ENCODE results near the gene ZNF423.

ZNF423 gene

DNA sequence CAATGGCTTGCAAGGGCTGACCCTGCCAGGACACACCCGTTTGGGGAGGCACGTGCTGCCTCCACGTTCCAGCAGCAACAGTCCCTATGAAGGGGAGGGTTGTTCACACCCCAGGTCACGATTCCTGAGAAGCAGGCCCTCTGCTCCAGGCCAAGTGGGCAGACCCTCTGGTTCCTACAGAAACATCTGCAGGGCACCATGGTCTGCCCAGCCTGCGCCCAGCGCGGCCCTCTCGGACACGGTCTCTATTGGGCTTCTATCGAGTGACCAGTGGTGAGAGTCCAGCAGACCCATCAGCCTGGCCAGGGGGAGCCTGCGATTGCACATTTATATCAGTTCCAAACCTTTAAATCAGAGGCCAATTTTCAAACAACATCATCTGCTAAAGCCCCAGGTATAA lies 128.3 kb downstream of the ZNF423 start:
- DNase-seq (ENCODE audit: low read depth in 1 of 2, low spot score in 1 of 2), result no peak

DNA sequence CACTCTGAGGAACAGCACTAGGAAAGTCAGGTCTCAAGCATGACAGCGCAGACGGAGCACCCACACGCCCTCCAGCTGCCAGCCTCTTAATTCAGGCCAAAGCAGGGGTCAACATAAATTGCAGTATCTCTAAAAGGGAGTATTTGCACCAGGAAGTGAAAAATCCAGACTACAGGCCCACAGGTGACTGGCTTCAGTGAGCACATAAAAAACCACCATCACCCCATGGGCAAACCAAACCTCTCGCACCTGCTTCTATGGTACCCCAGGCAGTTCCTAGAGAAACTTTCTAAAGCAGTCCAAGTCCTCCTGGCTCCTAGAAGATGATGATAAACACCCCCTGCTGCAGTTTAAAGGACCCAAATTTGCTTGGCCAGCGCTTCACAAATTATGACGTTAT lies 129.8 kb downstream of the ZNF423 start:
- DNase-seq (ENCODE audit: low read depth in 1 of 2, low spot score in 1 of 2), result no peak

DNA sequence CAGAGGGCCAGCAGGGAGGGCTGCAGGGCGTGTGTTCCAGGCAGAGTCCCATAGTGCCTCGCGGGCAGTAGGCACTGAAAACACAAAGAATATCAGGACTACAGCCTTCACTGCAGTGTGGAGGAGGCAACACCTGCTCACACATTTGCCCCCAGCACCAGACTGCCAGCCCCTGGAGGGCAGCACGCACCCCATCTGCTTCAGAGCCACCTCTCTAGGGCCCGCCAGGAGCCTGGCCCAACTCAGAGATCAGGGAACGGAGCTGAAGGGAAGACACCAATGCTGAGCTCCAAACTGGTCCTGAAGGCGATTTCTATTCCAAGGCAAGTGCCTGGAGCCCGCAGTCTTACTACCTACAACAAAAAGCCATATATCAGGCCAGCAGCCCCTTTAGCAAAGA lies 130.3 kb downstream of the ZNF423 start:
- no peak for DNase-seq (ENCODE audit: low read depth in 1 of 2, low spot score in 1 of 2)

DNA sequence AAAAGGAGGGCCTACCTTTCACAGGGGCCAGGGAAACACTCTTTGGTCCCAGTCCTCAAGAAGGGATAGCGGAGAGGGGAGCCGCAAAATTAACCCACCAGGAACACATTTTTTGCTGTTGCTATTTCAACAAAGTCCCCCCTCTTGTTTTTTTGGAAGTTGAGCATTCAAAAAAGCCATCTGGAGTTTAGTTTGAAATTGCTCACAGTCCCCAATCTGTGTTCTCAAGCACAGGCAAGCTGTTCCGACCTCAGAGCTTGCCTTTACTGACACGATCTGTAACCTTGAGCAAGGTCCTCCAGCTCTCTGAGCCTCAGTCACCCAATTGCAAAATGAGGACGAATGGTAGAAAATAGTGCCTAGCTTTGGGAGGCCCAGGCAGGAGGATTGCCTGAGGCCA lies 131.1 kb downstream of the ZNF423 start:
- no peak for DNase-seq (ENCODE audit: low read depth in 1 of 2, low spot score in 1 of 2)

DNA sequence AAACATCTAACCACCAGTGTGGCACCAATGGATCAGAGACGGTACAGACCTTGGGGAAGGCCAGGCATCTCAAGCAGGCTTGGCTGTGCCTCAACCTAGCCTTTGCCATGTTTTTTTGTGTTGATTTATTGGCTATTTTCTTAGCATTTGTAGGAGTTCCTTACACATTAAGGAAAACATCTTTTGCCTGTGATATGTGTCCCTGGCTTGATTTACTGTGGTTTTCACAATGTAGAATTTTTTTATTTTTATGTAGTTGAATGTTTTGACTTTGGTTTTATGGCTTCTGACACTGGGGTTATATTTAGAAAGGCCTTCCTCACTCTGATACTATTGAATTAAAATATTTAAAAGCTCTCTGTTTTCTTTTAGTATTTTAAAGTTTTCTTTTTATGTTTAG lies 132.6 kb downstream of the ZNF423 start:
- DNase-seq (ENCODE audit: low read depth in 1 of 2, low spot score in 1 of 2), result no peak

DNA sequence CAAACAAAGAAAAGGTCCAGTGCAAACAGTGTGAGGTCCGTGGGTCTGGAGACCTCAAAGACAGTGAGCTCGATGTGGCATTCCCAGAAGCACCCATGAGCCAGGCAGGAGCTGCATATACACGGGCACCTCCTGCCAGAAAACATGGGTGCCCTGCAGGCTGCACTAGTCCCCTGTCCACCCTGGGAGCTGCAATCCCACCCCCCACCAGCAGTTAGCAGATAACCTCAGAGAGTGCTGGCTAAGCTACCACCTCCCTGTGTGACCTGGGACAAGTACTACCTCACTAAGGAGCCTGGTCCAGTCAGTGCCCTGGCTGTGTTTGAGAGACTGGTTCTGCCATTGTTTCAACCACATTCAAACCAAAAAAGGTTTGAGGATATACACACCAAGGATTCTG lies 135.7 kb downstream of the ZNF423 start:
- DNase-seq (ENCODE audit: low read depth in 1 of 2, low spot score in 1 of 2), result no peak

DNA sequence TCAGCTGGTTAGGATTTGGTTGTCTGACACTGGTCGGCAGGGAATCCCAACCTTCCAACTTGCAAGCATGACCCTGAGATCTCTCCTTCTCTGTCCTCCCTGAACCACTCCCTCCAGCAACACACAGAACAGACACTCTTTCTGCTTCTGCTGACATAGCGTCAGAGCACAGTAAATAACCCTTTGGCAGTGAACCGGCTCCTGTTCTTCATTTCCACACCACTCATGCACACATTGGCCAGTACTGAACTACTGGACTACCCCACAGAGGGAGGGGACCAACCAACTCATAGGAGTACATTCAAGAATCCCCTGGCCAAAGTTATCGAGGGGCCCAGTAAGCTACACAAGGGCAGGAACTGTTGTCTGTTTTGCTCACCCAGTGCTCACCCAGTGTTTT lies 138.2 kb downstream of the ZNF423 start:
- no peak for DNase-seq (ENCODE audit: low read depth in 1 of 2, low spot score in 1 of 2)

DNA sequence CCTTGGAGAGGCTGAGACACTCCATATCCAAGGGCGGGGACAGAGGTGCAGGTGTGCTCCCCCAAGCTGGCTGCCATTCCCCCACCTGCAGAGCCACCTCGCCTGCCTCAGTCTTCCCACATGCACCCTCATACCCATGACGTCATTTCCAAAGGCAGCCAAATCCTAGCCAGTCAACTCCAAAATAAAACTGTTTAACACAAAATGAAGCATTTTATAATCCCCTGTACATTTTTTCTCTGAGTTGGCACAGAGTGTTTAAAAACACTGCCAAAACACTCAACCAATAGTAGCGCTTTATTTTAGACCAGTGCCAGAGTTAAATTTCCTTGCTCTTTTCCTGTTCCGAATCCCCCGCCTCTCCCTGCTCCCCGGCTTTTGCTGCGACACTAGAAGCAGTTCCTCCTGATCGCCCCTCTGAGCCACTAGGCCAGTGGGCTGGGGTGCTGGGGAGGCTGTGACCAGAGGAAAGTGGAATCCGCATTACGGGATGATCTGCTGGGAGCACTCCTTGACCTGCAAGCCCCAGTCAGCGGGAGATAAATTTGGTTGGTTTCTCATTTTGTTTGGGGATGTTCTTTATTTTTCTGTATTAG lies 139.5 kb downstream of the ZNF423 start:
- no peak for DNase-seq (ENCODE audit: low read depth in 1 of 2, low spot score in 1 of 2)

DNA sequence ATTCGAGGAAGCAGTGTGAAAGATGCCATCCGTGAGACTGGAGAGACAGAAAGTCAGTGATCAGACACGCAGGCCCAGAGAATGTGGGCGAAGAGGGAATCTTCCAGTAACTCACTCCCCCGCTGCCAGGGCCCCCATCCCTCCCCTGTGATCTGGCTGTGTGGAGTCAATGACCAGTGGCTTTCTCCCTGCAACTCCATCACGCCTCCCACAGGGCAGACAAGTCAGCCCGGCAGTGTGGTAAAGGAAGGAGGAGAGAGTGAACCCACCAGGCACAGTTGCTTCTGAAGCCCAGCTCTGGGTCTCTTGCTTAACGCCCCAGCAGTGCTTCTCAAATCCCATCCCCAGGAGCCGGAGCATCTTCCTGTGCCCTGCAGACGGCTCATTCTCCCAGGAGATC lies 142.1 kb downstream of the ZNF423 start:
- DNase-seq (ENCODE audit: low read depth in 1 of 2, low spot score in 1 of 2), result no peak

DNA sequence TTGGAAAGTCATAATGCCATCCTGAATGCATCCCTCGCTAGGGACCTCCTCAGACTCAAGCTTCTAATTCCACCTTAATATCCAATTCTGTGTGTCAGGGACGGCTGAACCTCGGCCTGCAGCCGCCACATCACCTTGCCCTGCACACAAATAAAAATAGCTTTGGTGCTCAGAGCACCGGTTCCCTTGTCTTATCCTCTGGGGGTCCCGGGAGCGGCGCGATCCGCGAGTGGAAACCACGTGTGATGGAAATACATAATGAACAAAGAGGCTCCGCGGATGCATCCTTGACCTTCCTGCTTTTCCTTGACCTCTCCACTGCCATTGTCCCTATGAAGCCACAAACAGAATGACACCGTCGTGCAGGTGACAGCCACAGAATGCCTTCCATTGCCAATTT lies 143.4 kb downstream of the ZNF423 start:
- no peak for DNase-seq (ENCODE audit: low read depth in 1 of 2, low spot score in 1 of 2)

DNA sequence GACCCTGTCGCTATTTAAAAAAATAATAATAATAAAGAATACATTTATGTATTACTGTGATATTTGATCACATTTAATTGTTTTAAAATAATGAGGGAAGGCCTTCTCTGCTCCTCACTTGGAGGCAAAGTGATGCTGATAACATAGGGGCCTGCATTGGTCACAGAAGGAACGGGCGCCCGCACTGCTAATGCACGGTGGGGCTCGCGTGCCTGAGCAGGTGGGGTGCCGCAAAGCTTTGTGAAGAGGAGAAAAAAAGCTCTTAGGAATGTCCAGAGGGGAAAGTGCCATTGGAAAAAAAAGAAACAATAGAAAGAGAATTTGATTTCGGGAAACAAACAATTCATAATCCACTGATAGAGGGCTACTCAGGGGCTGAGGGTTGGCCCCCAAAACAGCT lies 143.8 kb downstream of the ZNF423 start:
- no peak for DNase-seq (ENCODE audit: low read depth in 1 of 2, low spot score in 1 of 2)

DNA sequence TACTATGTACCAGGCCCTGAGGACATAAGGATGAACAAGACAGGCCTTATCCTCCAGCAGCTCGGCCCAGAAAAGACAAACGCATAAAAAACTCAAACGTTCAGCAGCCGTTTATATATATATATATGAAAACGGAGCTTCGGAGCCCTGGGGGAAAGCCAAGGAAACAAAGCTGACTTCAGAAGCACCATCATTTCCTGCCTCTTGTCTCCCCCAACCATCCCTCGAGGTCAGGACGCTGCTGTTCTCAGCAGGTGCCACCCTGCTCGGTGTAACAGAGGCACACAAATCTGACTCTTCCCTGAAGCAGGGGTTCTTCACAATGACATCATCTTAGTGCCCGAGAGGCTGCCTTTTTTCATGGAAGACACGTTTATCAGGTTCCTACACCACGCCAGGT lies 146.9 kb downstream of the ZNF423 start:
- no peak for DNase-seq (ENCODE audit: low read depth in 1 of 2, low spot score in 1 of 2)

DNA sequence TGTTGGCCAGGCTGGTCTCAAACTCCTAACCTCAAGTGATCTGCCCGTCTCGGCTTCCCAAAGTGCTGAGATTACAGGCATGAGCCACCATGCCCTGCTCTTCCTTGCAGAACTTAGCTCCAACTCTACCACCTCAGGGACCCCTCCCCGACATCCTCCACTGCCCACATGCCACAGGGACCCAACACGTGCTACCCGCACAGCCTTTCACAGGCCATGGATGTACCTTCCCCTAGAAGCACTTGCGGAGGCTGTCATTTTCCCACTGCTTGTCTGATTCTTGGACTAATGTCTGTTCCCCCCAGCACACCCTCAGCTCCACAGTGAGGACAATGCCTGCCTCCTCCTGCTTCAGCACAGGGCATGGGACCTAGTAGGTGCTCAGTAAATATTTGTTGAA lies 147.4 kb downstream of the ZNF423 start:
- no peak for DNase-seq (ENCODE audit: low read depth in 1 of 2, low spot score in 1 of 2)

DNA sequence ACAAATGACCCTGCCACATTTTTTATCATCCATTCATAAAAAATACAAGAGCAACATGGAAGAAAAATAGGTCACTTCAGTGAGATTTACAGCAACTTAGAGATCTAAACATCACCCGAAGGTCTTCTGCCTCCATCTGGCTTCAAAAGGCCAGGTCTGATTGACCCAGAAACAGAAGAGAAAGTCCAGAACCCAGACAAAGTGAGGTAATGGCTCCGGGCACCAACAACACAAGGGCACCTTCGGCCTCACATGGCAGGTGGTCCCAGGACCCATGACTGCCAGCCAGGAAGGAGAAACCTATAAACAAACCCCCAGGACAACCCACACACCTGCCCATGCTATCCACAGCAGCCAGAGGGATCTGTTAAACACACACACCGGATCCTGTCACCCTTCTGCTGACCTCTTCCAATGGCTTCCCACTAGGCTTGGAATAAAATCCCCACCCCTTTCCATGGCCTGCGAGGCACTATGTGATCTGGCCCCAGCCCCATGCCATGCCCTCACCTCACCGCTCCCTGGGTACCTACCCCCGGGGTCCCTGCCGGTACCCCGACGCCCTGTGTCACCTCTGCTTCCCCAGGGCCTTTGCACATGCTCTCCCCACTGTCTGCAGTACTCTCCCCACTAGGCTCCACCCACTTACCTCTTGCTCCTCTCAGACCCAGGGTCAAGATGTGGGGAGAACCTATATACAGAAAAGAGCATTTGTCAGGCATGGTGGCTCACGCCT lies 149.1 kb downstream of the ZNF423 start:
- DNase-seq (ENCODE audit: low read depth in 1 of 2, low spot score in 1 of 2), result no peak

DNA sequence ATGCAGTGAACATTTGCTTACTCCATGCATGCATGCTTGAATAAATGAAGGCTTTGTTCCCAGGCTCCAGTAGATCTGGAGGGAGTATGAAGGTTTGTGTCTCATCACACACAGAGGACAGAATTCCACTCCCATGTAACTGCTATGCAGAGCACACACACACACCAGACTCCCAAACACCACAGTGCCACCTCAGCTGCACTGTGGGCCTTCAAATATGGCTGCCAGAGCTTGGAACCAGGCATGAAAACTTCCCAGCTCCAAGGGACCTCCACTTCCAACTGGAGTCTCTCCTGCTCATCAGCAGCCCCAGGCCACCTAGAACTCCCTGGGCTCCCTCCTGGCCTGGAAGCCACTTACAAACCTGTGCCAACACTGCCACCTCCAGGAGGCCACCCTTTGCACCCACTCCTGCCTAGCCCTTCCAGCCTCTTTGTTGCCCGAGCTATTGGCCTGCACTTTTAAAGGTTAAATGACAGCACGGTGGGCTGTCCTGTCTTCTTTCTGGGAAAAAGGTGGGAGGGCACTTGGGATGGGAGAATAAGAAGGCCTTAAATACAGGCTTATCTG lies 151.2 kb downstream of the ZNF423 start:
- DNase-seq (ENCODE audit: low read depth in 1 of 2, low spot score in 1 of 2), result no peak

DNA sequence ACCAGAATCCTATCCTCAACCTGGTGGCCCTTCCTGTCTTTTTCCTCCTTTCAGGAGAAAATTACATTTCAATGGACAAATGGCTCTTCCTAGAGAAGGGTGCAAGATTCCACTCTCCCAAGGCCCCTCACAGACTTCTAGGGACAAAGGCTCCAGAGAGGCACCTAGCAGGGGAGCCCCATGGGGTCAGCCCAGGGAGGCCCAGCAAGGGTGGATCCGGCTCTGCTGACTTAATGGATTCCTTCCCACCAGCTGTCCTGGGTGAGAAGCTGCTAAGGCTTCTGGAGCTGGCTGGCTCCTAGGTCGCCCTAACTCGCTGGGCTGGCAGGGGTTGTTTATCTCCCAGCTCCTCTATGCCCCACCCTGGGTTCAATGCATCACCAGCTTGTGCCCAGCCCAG lies 152.4 kb downstream of the ZNF423 start:
- no peak for DNase-seq (ENCODE audit: low read depth in 1 of 2, low spot score in 1 of 2)

DNA sequence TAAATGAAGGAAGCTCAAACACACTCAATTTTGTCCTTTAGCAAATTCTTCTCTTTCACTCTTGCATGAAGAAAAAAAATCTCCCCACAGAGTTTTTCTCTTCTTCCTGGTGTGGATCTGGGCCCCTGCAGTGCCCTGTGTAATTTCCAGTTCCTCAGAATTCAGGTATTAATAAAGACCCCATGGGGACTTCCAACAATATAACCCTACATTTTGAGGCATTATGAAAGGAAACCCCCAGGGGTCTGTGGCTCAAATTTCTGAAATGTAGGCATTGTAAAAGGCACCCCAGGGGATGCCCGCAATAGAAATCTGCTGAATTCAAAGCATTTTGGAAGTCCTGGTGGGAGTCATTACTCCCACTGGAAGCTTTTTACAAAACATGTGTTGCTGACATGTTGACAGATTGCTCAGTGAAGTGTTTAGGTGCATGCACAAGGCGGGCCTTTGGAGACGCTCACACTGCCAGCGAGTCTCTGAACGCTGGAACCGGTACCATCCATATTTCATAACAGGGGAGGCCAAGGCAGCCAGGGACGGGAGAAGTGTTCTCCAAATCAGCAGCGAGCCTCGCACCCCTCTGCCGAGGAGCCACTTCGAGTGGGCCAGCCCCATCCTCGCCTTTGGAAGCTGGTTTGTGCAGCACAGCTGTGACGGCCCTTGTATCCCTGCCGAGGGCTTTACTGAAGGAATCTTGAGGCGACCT lies 154.0 kb downstream of the ZNF423 start:
- DNase-seq (ENCODE audit: low read depth in 1 of 2, low spot score in 1 of 2), result no peak

DNA sequence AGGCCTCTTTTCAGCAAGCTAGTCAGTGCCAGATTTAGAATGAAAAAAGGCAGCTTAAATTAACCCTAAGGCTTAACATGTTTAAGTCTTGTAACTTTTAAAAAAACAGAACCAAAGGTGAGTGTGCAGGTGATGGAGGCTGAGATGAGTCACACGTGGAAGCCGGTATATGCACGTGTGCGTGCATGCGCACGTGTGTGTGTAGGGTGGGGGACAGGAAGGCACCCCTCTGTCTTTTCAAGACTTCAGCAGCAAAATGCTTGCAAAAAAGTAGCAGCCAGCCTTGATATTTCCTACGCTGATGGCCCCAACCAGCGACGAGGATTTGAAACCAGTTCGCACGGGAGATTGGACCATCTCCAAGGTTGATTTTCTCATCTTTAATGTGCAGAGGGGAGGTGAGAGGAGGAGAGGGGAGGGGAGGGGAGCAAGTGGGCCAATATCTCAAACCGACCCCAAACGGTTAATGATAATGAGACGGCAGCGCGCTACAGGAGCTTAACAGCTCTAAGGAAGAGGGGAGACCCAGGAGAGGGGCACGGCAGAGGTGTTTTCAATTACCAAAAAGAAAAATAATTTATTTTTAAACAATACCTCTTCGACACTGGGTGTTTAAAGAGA lies 154.7 kb downstream of the ZNF423 start:
- no peak for DNase-seq (ENCODE audit: low read depth in 1 of 2, low spot score in 1 of 2)

DNA sequence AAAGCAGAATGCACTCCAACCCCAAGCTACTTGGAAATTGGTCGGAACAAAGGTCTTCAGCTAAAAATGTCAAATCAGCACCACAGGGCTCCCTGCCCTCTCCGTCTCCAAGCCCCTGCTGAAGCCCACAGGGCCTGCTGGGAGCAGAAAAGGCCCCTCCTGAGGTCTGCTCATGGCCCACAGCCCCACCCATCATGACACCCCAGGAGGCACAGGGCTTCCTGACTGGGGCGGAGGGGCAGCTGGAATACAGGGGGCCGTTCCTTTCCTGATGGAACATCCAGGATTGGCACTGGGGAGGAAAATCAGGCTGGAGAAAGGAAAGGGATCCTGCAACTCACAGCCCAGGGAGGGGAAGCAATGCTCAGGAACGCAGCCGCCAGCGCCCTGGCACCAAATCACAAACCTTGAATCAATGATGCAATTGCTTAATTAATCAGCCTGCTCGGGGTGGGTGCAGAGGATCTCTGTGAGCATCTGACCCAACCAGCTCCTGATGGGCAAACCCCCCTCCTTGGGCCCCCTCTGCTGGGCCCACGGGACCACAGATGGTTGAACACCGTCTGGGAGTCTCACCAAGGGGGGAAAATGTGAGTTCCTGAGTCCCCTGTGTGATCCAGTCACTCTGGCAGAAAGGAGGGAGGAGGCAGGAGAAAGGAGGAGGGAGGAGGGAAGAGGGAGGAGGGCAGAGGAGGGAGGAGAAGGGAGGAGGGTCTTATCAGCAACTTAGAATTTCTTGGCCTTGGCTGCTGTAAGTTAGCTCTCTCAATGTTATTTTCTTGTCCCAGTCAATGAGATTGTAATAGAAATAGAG lies 155.5 kb downstream of the ZNF423 start:
- no peak for DNase-seq (ENCODE audit: low read depth in 1 of 2, low spot score in 1 of 2)

DNA sequence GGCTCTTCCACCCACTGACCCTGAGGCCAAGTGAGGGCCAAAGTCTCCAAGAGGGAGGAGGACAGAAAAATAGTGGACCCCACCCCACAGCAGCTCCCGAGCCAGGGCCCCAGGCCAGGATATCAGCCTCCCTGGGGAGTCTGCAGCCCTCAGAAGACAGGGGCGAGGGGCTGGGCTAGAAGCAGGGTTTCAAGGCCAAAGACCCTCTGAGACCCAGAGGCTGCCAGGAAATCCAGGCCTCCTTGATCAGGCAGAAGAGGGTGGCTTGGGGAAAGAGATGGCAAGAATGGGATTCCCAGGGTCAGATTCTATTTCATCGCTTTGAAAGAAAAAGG lies 156.1 kb downstream of the ZNF423 start:
- DNase-seq (ENCODE audit: low read depth in 1 of 2, low spot score in 1 of 2), result no peak

Data from stimulated activated CD4-positive, alpha-beta T cell treated with anti-CD3 and anti-CD28 coated beads, Interleukin-15, amount 100 ng/mL, for 1 hour (primary cell).